IMR-90 (cell line): ENCODE data around the gene IL6ST.

ENCODE experiments used
- BHLHE40 ChIP-seq: fragments of 150-350 bp; IDR thresholded peaks from 2 replicates; pipeline ENCODE4 v1.6.1; 2016; ENCODE audit warnings: mild to moderate bottlenecking, low read depth, low read length
- FOS ChIP-seq: fragments of 150-350 bp; IDR thresholded peaks from 2 replicates; pipeline ENCODE4 v1.6.1; 2016; ENCODE audit warnings: low read depth, low read length
- MAFK ChIP-seq: IDR thresholded peaks from 2 replicates; pipeline ENCODE4 v1.6.1; 2012; ENCODE audit warnings: low read depth, low read length, improper control_type of control experiment
- MAZ ChIP-seq: IDR thresholded peaks from 2 replicates; pipeline ENCODE4 v1.6.1; 2012; ENCODE audit warnings: low read depth, mild to moderate bottlenecking, low read length, improper control_type of control experiment, moderate library complexity, borderline replicate concordance
- POLR2A ChIP-seq: IDR thresholded peaks from 2 replicates; pipeline ENCODE4 v1.6.1; 2012; ENCODE audit warnings: mild to moderate bottlenecking, low read depth, low read length
- RAD21 ChIP-seq: IDR thresholded peaks from 2 replicates; pipeline ENCODE4 v1.6.1; 2012; ENCODE audit warnings: low read length, improper control_type of control experiment
- RCOR1 ChIP-seq: IDR thresholded peaks from 2 replicates; pipeline ENCODE4 v1.6.1; 2012; ENCODE audit warnings: mild to moderate bottlenecking, low read length, improper control_type of control experiment; ENCODE audit not compliant: insufficient replicate concordance
- TF ChIP-seq, protein P1 (sequence below): conservative IDR thresholded peaks from 2 replicates; pipeline ENCODE4 v1.5.1; 2012; ENCODE audit warnings: mild to moderate bottlenecking, low read depth, low read length, improper control_type of control experiment

DNA sequence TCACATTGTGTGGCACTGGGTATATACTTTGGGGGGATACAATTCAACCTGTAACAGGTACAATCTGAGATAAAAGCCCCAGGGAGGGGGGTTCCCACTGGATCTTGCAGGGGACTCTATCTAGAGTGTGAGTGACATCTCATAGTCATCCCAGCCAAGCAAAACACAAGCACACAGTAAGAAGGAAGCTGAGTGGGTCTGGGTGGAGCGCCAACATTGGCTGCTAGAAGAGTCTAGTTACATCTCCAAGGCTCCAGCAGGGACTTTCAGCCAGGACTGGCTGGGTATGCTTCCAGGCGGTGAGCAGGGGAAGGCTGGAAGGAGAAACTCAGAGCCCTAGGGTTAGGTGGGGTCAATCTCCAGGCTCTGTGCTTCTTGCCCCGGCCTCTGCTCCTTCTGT lies 90.6 kb downstream of the IL6ST start:
- TF ChIP-seq RAD21 (no peak), BHLHE40 (no peak), POLR2A (no peak), FOS (no peak), MAFK (no peak), RCOR1 (no peak), MAZ (no peak)
- TF ChIP-seq, protein P1, sequence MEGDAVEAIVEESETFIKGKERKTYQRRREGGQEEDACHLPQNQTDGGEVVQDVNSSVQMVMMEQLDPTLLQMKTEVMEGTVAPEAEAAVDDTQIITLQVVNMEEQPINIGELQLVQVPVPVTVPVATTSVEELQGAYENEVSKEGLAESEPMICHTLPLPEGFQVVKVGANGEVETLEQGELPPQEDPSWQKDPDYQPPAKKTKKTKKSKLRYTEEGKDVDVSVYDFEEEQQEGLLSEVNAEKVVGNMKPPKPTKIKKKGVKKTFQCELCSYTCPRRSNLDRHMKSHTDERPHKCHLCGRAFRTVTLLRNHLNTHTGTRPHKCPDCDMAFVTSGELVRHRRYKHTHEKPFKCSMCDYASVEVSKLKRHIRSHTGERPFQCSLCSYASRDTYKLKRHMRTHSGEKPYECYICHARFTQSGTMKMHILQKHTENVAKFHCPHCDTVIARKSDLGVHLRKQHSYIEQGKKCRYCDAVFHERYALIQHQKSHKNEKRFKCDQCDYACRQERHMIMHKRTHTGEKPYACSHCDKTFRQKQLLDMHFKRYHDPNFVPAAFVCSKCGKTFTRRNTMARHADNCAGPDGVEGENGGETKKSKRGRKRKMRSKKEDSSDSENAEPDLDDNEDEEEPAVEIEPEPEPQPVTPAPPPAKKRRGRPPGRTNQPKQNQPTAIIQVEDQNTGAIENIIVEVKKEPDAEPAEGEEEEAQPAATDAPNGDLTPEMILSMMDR: no peak
